Calu3 (cell line): ENCODE results near the gene PPP1CA. TPM values are rescaled to one million over a fixed set of nuclear protein-coding genes. Genes with fewer than 3 reads are reported as not detected.

ENCODE experiments used
- BruUV-seq: library from RNA; stranded (reverse); fragments of 400-500 nt; replicated peaks from 2 replicates; lab custom pipeline; 2021; lab: Mats Ljungman, UMichigan
- CTCF ChIA-PET: fragments of 300-600 bp; sonication (Branson Sonifier 250); formaldehyde crosslinking; loops from one replicate; lab custom pipeline; 2022; ENCODE audit warnings: antibody characterized with exemption; lab: Charles Lee
- DNase-seq: peaks from one replicate; pipeline ENCODE4 v3.0.0; 2022
- H3K27ac Mint-ChIP-seq: one replicate; pipeline ENCODE4 v1.8.0; 2022; ENCODE audit warnings: mixed read lengths; ENCODE audit not compliant: unreplicated experiment
- H3K27me3 Mint-ChIP-seq: one replicate; pipeline ENCODE4 v1.8.0; 2022; ENCODE audit warnings: mixed read lengths; ENCODE audit not compliant: unreplicated experiment
- H3K36me3 Mint-ChIP-seq: one replicate; pipeline ENCODE4 v1.8.0; 2022; ENCODE audit warnings: mild to moderate bottlenecking, moderate library complexity, mixed read lengths; ENCODE audit not compliant: insufficient read depth, unreplicated experiment
- H3K4me1 Mint-ChIP-seq: one replicate; pipeline ENCODE4 v1.8.0; 2022; ENCODE audit warnings: mild to moderate bottlenecking, low read depth, mixed read lengths; ENCODE audit not compliant: unreplicated experiment
- H3K4me3 Mint-ChIP-seq: one replicate; pipeline ENCODE4 v1.8.0; 2022; ENCODE audit warnings: mild to moderate bottlenecking, low read depth, moderate library complexity, mixed read lengths; ENCODE audit not compliant: unreplicated experiment
- H3K9me3 Mint-ChIP-seq: one replicate; pipeline ENCODE4 v1.8.0; 2022; ENCODE audit warnings: low read depth, mixed read lengths; ENCODE audit not compliant: unreplicated experiment
- CTCF ChIP-seq: fragments of 200-600 bp; IDR thresholded peaks from one replicate; pipeline ENCODE4 v1.8.0; 2022; ENCODE audit warnings: antibody characterized with exemption; ENCODE audit not compliant: unreplicated experiment
- intact Hi-C: fragments of 100-400 bp; cut with micrococcal nuclease; formaldehyde crosslinking; loops from one replicate; pipeline ENCODE4 v1.10.0; 2022; ENCODE audit not compliant: unreplicated experiment
- total RNA-seq: library from RNA; stranded (reverse); gene quantifications from 2 replicates; pipeline ENCODE4 v1.2.3, GENCODE V29; 2022

Gene PPP1CA
- total RNA-seq, 1 experiment from 2014 or later: 180 TPM

- CTCF ChIA-PET: no interaction called here
- BruUV-seq: no TSS peak
- DNase-seq: no peak
- no peaks in the 10 kb centered on the region for H3K27me3 Mint-ChIP-seq
- peaks cover 60% of the 10 kb centered on the region for H3K36me3 Mint-ChIP-seq
- intact Hi-C loops: no loop called here
- no peak for TF ChIP-seq CTCF
- no peaks in the 10 kb centered on the region for H3K9me3 Mint-ChIP-seq
- H3K4me3 Mint-ChIP-seq: no peak overlapping the region
- peaks cover 12% of the 10 kb centered on the region for H3K4me1 Mint-ChIP-seq
- no peak overlapping the region for H3K27ac Mint-ChIP-seq
Measured at GRCh38 chr11:67435031-67435726, 33.5 kb upstream of the PPP1CA start.

GRCh38 chr11:67434395-67434881, 32.8 kb upstream of the PPP1CA start:
- no peak for TF ChIP-seq CTCF
- no peaks in the 10 kb centered on the region for H3K9me3 Mint-ChIP-seq
- intact Hi-C loops: no loop called here
- H3K36me3 Mint-ChIP-seq: peaks cover 60% of the 10 kb centered on the region
- no peak overlapping the region for H3K27ac Mint-ChIP-seq
- H3K27me3 Mint-ChIP-seq: no peaks in the 10 kb centered on the region
- CTCF ChIA-PET: no interaction called here
- H3K4me3 Mint-ChIP-seq: no peak overlapping the region
- peaks cover 4% of the 10 kb centered on the region for H3K4me1 Mint-ChIP-seq
- DNase-seq: no peak
- no TSS peak for BruUV-seq

GRCh38 chr11:67433536-67434394, 32.1 kb upstream of the PPP1CA start:
- Mint-ChIP-seq H3K4me1 (no peaks in the 10 kb centered on the region), H3K27me3 (no peaks in the 10 kb centered on the region), H3K27ac (no peak overlapping the region), H3K36me3 (peaks cover 60% of the 10 kb centered on the region), H3K9me3 (no peaks in the 10 kb centered on the region), H3K4me3 (no peak overlapping the region)
- intact Hi-C loops: no loop called here
- CTCF ChIA-PET: no interaction called here
- no peak for DNase-seq
- no TSS peak for BruUV-seq
- TF ChIP-seq CTCF: no peak

- DNase-seq: no peak
- BruUV-seq: no TSS peak
- Mint-ChIP-seq H3K36me3 (peaks cover 62% of the 10 kb centered on the region), H3K9me3 (no peaks in the 10 kb centered on the region), H3K27me3 (no peaks in the 10 kb centered on the region), H3K27ac (no peak overlapping the region), H3K4me1 (no peaks in the 10 kb centered on the region), H3K4me3 (no peak overlapping the region)
- intact Hi-C loops: no loop called here
- TF ChIP-seq CTCF: no peak
- CTCF ChIA-PET: no interaction called here
Measured at GRCh38 chr11:67432655-67433349, 31.1 kb upstream of the PPP1CA start.
